HG02970 (cell line): ENCODE results near the gene FZD4.
"Not testable (repeated sequence)": the region's sequence is repeated elsewhere in the genome, so short reads cannot be mapped to it uniquely, and the experiment has no call there.

Source experiments
- ATAC-seq: cut with Tn5 transposase; IDR thresholded peaks from one replicate; pipeline ENCODE4 v1.9.1; 2021; ENCODE audit warnings: mild to moderate bottlenecking, moderate library complexity, moderate number of reproducible peaks; ENCODE audit not compliant: unreplicated experiment, low FRiP score

FZD4 gene

DNA sequence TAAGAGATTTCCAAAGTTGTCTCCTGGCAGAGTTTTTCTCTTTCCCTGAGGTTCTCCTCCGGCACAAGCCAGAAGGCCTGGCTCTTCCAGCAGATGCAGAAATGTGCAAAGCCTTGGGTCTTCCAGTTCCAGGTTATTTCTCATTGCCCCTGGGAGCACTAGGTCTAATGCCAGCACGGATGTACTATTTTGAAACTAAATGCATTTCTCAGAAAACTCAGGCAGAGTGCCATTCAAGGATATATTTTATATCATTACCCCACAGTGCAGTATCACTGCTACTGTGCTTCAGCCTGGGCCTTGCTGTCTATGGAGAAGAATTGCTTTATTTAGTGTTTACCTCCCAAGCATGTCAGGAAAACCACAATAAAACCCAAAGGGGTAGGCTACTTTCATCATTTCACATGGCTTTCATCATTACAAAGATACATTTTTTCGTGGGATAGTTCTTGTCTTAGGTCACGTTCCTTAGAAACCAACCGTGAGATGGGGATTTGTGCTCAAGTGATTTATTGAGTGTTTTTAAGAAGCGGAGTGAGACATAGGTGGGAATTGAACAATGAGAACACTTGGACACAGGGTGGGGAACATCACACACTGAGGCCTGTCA is 22.4 kb upstream of the FZD4 start:
- ATAC-seq = no peak

GRCh38 chr11:86972734-86973133 is 17.5 kb upstream of the FZD4 start:
- ATAC-seq = no peak

GRCh38 chr11:86969258-86969657 is 14.1 kb upstream of the FZD4 start:
- no peak for ATAC-seq

GRCh38 chr11:86967601-86968000 is 12.4 kb upstream of the FZD4 start:
- not testable (repeated sequence) for ATAC-seq

DNA sequence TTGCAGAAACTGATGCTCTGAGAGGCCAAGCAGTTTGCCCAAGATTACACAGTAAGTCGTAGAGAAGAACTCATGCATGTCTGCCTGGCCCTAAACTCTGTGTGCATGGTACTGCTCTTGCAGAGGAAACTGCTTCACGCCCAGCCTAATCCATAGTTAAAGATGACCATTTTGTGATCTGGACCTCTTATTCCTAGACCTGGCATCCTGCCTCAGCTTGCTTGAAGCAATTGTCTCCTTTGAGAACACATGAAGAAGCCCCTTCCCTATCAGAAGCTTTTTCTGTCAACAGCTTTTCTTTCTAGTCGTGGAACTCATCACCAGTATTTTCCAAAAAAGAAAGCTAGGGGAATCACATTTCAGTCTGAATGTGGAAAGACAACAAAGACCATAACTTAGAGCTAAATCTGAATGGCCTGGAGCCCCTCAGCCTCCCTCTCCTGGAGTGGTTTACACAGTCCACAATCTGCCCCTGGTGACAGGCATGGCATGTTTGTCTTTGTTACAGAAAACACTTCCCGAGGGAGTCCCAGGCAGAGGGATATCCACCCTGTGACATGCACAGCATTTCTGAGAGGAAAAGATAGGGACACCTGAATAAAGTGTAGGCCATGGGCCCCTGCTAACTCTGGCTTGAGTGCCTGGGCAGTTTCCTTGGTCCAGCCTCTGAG is 2.9 kb upstream of the FZD4 start:
- no peak for ATAC-seq

- no peak for ATAC-seq
Measured at GRCh38 chr11:86956905-86957195, 1.7 kb upstream of the FZD4 start.

- ATAC-seq = peak; percentile 12
Measured at GRCh38 chr11:86955111-86955360, 159 bp downstream of the FZD4 start.

DNA sequence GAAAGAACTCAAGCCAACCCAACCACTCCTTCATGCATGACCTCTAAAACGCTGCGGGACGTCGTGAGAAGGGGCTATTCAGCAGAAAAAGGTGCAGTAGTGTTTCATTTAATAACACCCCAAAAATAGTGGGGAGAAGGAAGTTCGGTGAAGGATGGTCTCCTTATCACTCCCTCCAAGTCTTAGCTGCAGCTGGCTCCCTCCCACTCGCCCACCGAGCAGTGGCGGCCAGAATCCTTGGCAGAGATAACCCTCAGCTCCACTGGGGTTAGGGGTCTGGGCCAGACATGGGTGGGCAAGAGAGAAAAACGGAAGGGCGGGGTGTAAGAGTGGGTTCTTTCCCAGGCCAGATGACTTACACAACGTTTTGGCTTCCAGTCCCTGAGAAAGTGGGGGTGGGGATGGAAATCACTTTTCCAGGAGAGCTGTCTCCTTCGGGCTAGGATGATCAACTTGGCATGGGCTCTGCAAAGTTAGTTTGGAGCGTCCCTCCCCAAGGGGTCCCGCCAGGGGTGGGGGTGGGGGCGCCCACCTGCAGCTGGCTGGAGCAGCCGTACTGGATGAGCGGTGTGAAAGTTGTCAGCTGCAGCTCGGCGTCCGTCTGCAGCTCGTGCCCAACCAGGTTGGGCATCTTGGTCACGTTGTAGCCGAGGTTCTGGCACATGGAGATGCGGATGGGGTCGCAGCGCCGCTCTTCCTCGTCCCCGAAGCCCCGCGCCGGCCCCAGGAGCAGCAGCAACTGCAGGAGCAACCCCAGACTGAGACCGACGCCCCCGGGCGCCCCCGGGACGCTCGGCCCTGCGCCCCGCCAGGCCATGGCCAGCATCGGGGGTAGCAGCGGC is 705 bp downstream of the FZD4 start:
- ATAC-seq = no peak

- no peak for ATAC-seq
Measured at GRCh38 chr11:86952221-86952875, 2.8 kb downstream of the FZD4 start.

- ATAC-seq = no peak
Measured at GRCh38 chr11:86951706-86952105, 3.5 kb downstream of the FZD4 start.

GRCh38 chr11:86950661-86950995 is 4.6 kb downstream of the FZD4 start:
- ATAC-seq = no peak

DNA sequence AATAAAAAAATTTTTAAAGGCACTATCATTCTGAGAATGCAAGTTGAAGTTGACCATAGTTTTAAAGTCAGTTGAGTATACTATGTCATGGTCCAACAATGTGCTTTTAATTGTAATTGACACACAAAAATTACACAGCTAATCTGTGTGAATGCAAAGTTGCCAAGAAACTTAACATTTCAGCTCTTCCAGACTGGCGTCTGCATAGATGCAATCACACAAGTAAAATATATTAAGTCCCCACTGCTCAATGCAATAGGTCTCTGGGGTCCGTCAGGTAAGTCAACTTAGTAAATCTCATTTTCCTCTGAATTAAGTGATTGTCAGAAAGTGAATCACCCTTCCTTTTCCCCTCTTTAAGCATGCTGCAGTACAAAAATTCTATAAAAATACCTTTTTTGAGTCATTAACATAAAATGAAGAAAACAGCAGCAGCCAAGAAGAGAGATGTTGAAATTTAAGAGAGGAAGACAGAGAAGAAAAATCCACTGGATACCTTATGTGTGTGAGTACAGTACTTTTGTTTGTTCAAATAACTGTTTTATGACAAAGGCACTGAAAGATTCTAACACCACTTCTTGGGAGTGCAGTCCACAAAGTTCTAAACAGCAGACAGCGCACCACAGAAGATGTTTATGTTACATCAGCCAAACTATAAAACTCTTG is 5.1 kb downstream of the FZD4 start:
- no peak for ATAC-seq

GRCh38 chr11:86948733-86949132 is 6.5 kb downstream of the FZD4 start:
- ATAC-seq = no peak

DNA sequence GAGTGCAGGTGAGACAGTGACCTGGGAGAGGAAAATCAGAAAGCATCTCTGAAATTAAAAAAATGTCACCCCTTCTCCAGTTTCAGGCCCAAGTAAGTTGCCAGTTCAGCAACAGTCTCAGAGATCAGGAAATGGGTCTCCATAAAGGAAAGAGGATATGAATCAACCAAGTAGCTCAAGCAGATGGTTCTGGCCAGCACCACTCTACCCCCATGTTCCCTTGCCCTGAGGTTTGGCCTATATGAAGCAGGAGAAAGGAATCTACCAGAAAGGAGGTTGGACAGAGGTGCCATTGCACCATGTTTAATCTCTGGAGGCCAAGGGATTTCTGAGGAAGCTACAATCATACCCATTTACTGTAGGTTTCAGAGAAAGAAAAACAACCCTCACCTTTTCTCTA is 7.7 kb downstream of the FZD4 start:
- ATAC-seq = no peak

DNA sequence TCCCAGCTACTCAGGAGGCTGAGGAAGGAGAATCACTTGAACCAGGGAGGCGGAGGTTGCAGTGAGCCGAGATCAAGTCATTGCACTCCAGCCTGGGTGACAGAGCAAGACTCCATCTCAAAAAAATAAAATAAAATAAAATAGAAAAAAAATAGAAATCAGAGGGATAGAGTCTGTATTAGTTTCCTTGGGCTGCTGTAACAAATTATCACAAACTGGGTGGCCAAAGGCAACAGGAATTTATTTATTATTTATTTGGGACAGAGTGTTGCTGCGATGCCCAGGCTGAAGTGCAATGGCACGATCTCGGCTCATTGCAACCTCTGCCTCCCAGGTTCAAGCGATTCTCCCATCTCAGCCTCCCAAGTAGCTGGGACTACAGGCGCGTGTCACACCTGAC is 11.7 kb downstream of the FZD4 start:
- ATAC-seq = not testable (repeated sequence)

GRCh38 chr11:86941871-86942599 is 13.2 kb downstream of the FZD4 start:
- no peak for ATAC-seq

DNA sequence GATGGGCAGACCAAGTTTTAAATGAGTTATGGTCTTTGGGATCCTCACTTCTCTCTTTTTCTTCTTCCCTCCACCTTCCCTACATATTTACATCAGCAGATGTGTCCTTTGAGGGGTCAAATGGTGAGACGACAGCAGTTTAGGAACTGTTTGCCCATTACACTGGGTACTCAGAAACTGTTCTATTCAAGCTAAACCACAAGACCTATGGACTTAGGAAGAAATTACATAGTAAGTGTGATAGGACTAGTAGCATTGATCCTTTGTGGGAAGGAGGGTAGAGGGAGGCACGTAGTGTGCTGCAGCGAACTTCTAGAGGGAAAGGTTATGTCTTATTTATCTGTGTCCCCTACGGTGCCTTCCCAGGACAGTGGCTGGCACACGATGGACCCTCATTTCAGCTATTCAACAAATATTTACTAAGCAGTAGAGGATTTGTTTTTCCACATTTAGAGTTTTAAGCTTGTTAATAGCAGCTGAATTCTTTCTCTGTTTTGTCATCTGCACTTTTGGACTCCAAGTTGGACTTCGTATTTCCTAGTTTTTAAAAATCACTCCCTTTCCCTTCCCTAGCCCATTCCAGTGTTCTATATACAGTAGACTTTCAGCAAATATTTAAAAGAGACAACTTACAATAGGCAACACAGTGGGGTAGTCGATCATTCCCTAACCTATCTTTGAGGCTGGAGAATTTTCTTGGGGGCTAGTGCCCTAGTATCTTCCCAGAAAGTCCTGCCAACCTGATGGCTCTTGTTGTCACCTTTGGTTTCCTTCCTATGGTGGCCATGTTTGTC is 13.9 kb downstream of the FZD4 start:
- ATAC-seq = no peak

DNA sequence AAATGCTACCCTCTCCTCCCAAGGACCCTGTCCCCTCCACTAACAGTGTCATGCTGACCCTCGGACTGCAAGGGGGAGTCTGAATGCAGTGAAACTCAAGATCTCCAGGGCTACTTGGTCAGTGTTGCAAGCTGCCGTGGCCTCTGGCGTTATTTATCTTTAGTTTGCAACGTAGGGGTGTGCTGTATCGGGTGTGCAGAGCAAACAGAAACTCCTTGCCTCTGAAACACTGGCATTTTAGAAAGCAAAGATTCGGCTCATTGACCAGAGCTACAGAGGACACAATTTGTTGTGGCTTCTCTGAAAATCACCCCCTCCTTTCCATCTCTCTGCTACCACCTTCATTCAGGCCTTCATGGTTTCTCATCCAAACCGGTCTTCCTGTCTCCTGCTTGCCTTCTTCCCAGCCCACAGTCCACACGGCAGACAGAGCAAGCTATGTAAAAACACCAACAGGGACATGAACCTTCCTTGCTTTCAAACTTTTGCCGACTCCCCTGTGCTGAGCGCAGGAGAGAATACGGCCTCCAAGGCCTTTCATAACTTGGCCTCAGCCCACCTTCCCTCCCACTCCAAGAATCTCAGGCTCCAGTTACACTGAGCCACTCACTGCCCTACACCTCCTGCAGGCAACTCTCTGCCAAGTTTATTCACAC is 14.9 kb downstream of the FZD4 start:
- ATAC-seq = no peak
